ENCODE measurements around the gene MAP4K4. TPM values are rescaled to one million over a fixed set of nuclear protein-coding genes. Genes with fewer than 3 reads are reported as not detected.

MAP4K4 gene
- total RNA-seq, 1 experiment from 2014 or later: 132 TPM

- Histone ChIP-seq H4K91ac (ENCODE audit: insufficient read length, low read depth, low read length) (no peak overlapping the region), H2BK20ac (ENCODE audit: low read depth, low read length, poor library complexity, severe bottlenecking) (no peak overlapping the region), H4K5ac (ENCODE audit: insufficient read length, low read depth, low read length) (no peak overlapping the region), H3K9ac (ENCODE audit: extremely low read depth, insufficient read length, low read length) (no peak overlapping the region), H3K27me3 (ENCODE audit: insufficient read depth, low read length) (no peaks in the 10 kb centered on the region), H3K56ac (ENCODE audit: insufficient read length, low read depth, low read length) (no peak overlapping the region), H2BK120ac (ENCODE audit: low read depth, low read length, poor library complexity, severe bottlenecking) (no peak overlapping the region), H3K4me1 (ENCODE audit: insufficient read depth, low read length) (no peaks in the 10 kb centered on the region), H3K14ac (ENCODE audit: insufficient read depth, low read length) (no peak overlapping the region), H3K27ac (ENCODE audit: insufficient read length, low read depth, low read length) (no peak overlapping the region), H3T11ph (ENCODE audit: low read length) (no peak overlapping the region), H2AK5ac (ENCODE audit: insufficient read length, low read length) (no peak overlapping the region), H3K23ac (ENCODE audit: insufficient read length, low read depth, low read length) (no peak overlapping the region), H3K9me3 (ENCODE audit: control insufficient read depth, low read depth, low read length) (no peaks in the 10 kb centered on the region), H3K79me1 (ENCODE audit: insufficient read depth, low read depth, low read length, poor library complexity, severe bottlenecking) (no peaks in the 10 kb centered on the region), H3K79me2 (ENCODE audit: insufficient read depth, low read length) (no peaks in the 10 kb centered on the region), H2BK12ac (ENCODE audit: insufficient read length, low read depth, low read length) (no peak overlapping the region), H2AFZ (ENCODE audit: low read length) (no peak overlapping the region), H3K4ac (ENCODE audit: low read depth, low read length) (no peak overlapping the region), H2BK5ac (ENCODE audit: insufficient read length, low read length) (no peak overlapping the region), H4K20me1 (ENCODE audit: control insufficient read depth, insufficient read depth, insufficient read length) (no peaks in the 10 kb centered on the region), H3K23me2 (ENCODE audit: insufficient read length, low read depth, low read length, poor library complexity, severe bottlenecking) (no peaks in the 10 kb centered on the region), H3K4me2 (ENCODE audit: insufficient read depth, insufficient read length, low read length) (no peak overlapping the region), H4K8ac (replicated peaks; ENCODE audit: insufficient read length, low read depth, low read length) (no peak overlapping the region), H3K18ac (ENCODE audit: insufficient read length, low read depth, low read length) (no peak overlapping the region), H2BK15ac (ENCODE audit: low read depth, low read length) (no peak overlapping the region)
- DNase-seq: no peak
- no CpG with 5 or more reads among the region's 9 CpGs for WGBS (ENCODE audit: extremely low coverage, insufficient read length, low lambda C conversion rate)
- Mint-ChIP-seq H3K4me3 (no peak overlapping the region), H3K27me3 (ENCODE audit: low read depth) (no peaks in the 10 kb centered on the region), H3K27ac (peak overlapping the region in 1 of 3 experiments; percentile 8; a peak in 3 of 7 replicates), H3K36me3 (ENCODE audit: insufficient read depth in 1 of 3, low read depth in 3 of 3) (peaks cover 5 to 46% (median 33%) of the 10 kb centered on the region in 3 experiments; a peak in 6 of 7 replicates), H3K9me3 (no peaks in the 10 kb centered on the region), H3K4me1 (peaks cover 2% of the 10 kb centered on the region in 2 experiments; a peak in 1 of 4 replicates)
- TF ChIP-seq, protein P1, sequence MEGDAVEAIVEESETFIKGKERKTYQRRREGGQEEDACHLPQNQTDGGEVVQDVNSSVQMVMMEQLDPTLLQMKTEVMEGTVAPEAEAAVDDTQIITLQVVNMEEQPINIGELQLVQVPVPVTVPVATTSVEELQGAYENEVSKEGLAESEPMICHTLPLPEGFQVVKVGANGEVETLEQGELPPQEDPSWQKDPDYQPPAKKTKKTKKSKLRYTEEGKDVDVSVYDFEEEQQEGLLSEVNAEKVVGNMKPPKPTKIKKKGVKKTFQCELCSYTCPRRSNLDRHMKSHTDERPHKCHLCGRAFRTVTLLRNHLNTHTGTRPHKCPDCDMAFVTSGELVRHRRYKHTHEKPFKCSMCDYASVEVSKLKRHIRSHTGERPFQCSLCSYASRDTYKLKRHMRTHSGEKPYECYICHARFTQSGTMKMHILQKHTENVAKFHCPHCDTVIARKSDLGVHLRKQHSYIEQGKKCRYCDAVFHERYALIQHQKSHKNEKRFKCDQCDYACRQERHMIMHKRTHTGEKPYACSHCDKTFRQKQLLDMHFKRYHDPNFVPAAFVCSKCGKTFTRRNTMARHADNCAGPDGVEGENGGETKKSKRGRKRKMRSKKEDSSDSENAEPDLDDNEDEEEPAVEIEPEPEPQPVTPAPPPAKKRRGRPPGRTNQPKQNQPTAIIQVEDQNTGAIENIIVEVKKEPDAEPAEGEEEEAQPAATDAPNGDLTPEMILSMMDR (conservative IDR thresholded peaks at IDR 0.05): no peak
Measured at GRCh38 chr2:101855776-101856175, 158.3 kb downstream of the MAP4K4 start.

Data from H9 (cell line).